GM12865 (cell line): ENCODE results near the gene CCL21.
A peak's percentile ranks its signal among the peaks of the same experiment; 100 is the strongest.

ENCODE experiments used
- DNase-seq: peaks from one replicate; pipeline ENCODE4 v3.0.0; 2010; ENCODE audit warnings: low read depth
- H3K4me3 ChIP-seq: 2 replicates; pipeline ENCODE4 v1.5.1; 2011; ENCODE audit warnings: mild to moderate bottlenecking, low read depth, low read length, control low read depth
- CTCF ChIP-seq: IDR thresholded peaks from 2 replicates; pipeline ENCODE4 v1.5.1; 2011; ENCODE audit warnings: low read length, control low read depth, low read depth, inconsistent platforms; ENCODE audit not compliant: insufficient read depth; ENCODE audit errors: missing control alignments

The CCL21 gene

GRCh38 chr9:34669809-34670562 lies 40.0 kb downstream of the CCL21 start:
- no peak for DNase-seq
- TF ChIP-seq CTCF: no peak
- H3K4me3 ChIP-seq: no peak overlapping the region

- no peak for TF ChIP-seq CTCF
- peak overlapping the region; percentile 81 for H3K4me3 ChIP-seq
- DNase-seq: peak; percentile 91
Observed at GRCh38 chr9:34665381-34666250, 44.3 kb downstream of the CCL21 start.

- no peak for DNase-seq
- H3K4me3 ChIP-seq: peak overlapping the region; percentile 81
- TF ChIP-seq CTCF: no peak
Observed at GRCh38 chr9:34665067-34665380, 44.9 kb downstream of the CCL21 start.

GRCh38 chr9:34664281-34665066 lies 45.5 kb downstream of the CCL21 start:
- peak; percentile 96 for TF ChIP-seq CTCF
- H3K4me3 ChIP-seq: peak overlapping the region; percentile 81

GRCh38 chr9:34663303-34663605 lies 46.7 kb downstream of the CCL21 start:
- no peak for DNase-seq
- no peak for TF ChIP-seq CTCF
- no peak overlapping the region for H3K4me3 ChIP-seq

More at GRCh38 chr9:34664281-34665066, 45.5 kb downstream of the CCL21 start:
- DNase-seq: peak; percentile 79

GRCh38 chr9:34662526-34663302 lies 47.2 kb downstream of the CCL21 start, which contains the start of gene CCL27:
CCL27 (minus strand) TSS chr9:34662657; CDS start chr9:34662633, 24 bp downstream.
- no peak within 1 kb of the TSS for H3K4me3 ChIP-seq
- no peak for TF ChIP-seq CTCF
- no peak for DNase-seq
